Measurements from ENCODE around the gene CRADD.
A peak's percentile ranks its signal among the peaks of the same experiment; 100 is the strongest.
"Not testable (repeated sequence)": the region's sequence is repeated elsewhere in the genome, so short reads cannot be mapped to it uniquely, and the experiment has no call there.

CRADD gene

GRCh38 chr12:93795352-93795751, 118.2 kb downstream of the CRADD start:
- no peak for ATAC-seq
- Mint-ChIP-seq H3K27ac (no peak overlapping the region), H3K4me1 (peaks cover 19% of the 10 kb centered on the region), H3K9me3 (no peaks in the 10 kb centered on the region), H3K27me3 (no peaks in the 10 kb centered on the region), H3K4me3 (no peak overlapping the region), H3K36me3 (ENCODE audit: low read depth) (peaks cover under 1% of the 10 kb centered on the region)
- DNase-seq, result no peak

GRCh38 chr12:93796729-93797128, 119.6 kb downstream of the CRADD start:
- peaks cover 9% of the 10 kb centered on the region for H3K4me1 Mint-ChIP-seq
- ATAC-seq, result no peak
- peaks cover 2% of the 10 kb centered on the region for H3K36me3 Mint-ChIP-seq (ENCODE audit: low read depth)
- DNase-seq, result no peak
- no peak overlapping the region for H3K4me3 Mint-ChIP-seq
- H3K27ac Mint-ChIP-seq, result no peak overlapping the region
- no peaks in the 10 kb centered on the region for H3K27me3 Mint-ChIP-seq
- H3K9me3 Mint-ChIP-seq, result no peaks in the 10 kb centered on the region

GRCh38 chr12:93798279-93799151, 121.3 kb downstream of the CRADD start:
- no peak overlapping the region for H3K27ac Mint-ChIP-seq
- DNase-seq (no peak), ATAC-seq (no peak)
- H3K4me1 Mint-ChIP-seq, result peaks cover 11% of the 10 kb centered on the region
- H3K27me3 Mint-ChIP-seq, result no peaks in the 10 kb centered on the region
- no peaks in the 10 kb centered on the region for H3K9me3 Mint-ChIP-seq
- H3K36me3 Mint-ChIP-seq (ENCODE audit: low read depth), result peaks cover 2% of the 10 kb centered on the region
- H3K4me3 Mint-ChIP-seq, result no peak overlapping the region

- not testable (repeated sequence) for DNase-seq; H3K4me3 Mint-ChIP-seq; H3K27me3 Mint-ChIP-seq; H3K36me3 Mint-ChIP-seq (ENCODE audit: low read depth); H3K9me3 Mint-ChIP-seq; H3K27ac Mint-ChIP-seq; ATAC-seq
- H3K4me1 Mint-ChIP-seq, result peaks cover 24% of the 10 kb centered on the region
Measured at GRCh38 chr12:93801666-93802065, 124.5 kb downstream of the CRADD start.

GRCh38 chr12:93802293-93802692, 125.1 kb downstream of the CRADD start:
- H3K9me3 Mint-ChIP-seq, result peaks cover 4% of the 10 kb centered on the region
- peaks cover 30% of the 10 kb centered on the region for H3K4me1 Mint-ChIP-seq
- no peak overlapping the region for H3K4me3 Mint-ChIP-seq
- ATAC-seq (no peak), DNase-seq (no peak)
- H3K36me3 Mint-ChIP-seq (ENCODE audit: low read depth), result peaks cover 9% of the 10 kb centered on the region
- no peaks in the 10 kb centered on the region for H3K27me3 Mint-ChIP-seq
- H3K27ac Mint-ChIP-seq, result no peak overlapping the region

- Mint-ChIP-seq H3K4me3 (no peak overlapping the region), H3K27ac (no peak overlapping the region), H3K4me1 (peaks cover 35% of the 10 kb centered on the region), H3K9me3 (peaks cover 4% of the 10 kb centered on the region), H3K27me3 (no peaks in the 10 kb centered on the region), H3K36me3 (ENCODE audit: low read depth) (peaks cover 9% of the 10 kb centered on the region)
- no peak for ATAC-seq
- DNase-seq, result no peak
Measured at GRCh38 chr12:93802698-93803423, 125.7 kb downstream of the CRADD start.

GRCh38 chr12:93803424-93803807, 126.2 kb downstream of the CRADD start:
- Mint-ChIP-seq H3K27ac (no peak overlapping the region), H3K4me1 (peaks cover 35% of the 10 kb centered on the region), H3K4me3 (no peak overlapping the region), H3K9me3 (peaks cover 4% of the 10 kb centered on the region), H3K27me3 (no peaks in the 10 kb centered on the region), H3K36me3 (ENCODE audit: low read depth) (peaks cover 9% of the 10 kb centered on the region)
- ATAC-seq (no peak), DNase-seq (no peak)

GRCh38 chr12:93804392-93805179, 127.4 kb downstream of the CRADD start:
- ATAC-seq (peak; percentile 63), DNase-seq (no peak)
- Mint-ChIP-seq H3K27me3 (no peaks in the 10 kb centered on the region), H3K9me3 (peaks cover 4% of the 10 kb centered on the region), H3K27ac (no peak overlapping the region), H3K36me3 (ENCODE audit: low read depth) (peaks cover 9% of the 10 kb centered on the region), H3K4me3 (no peak overlapping the region), H3K4me1 (peaks cover 32% of the 10 kb centered on the region)

GRCh38 chr12:93805736-93806141, 128.6 kb downstream of the CRADD start:
- no peak for ATAC-seq
- DNase-seq, result no peak
- H3K27ac Mint-ChIP-seq, result no peak overlapping the region
- peaks cover 6% of the 10 kb centered on the region for H3K36me3 Mint-ChIP-seq (ENCODE audit: low read depth)
- peaks cover 4% of the 10 kb centered on the region for H3K9me3 Mint-ChIP-seq
- H3K4me3 Mint-ChIP-seq, result no peak overlapping the region
- H3K27me3 Mint-ChIP-seq, result no peaks in the 10 kb centered on the region
- H3K4me1 Mint-ChIP-seq, result peaks cover 32% of the 10 kb centered on the region

GRCh38 chr12:93807354-93807753, 130.2 kb downstream of the CRADD start:
- no peaks in the 10 kb centered on the region for H3K27me3 Mint-ChIP-seq
- no peak overlapping the region for H3K4me3 Mint-ChIP-seq
- H3K4me1 Mint-ChIP-seq, result peaks cover 32% of the 10 kb centered on the region
- peaks cover 4% of the 10 kb centered on the region for H3K9me3 Mint-ChIP-seq
- DNase-seq, result no peak
- no peak for ATAC-seq
- peak overlapping the region; percentile 4 for H3K27ac Mint-ChIP-seq
- H3K36me3 Mint-ChIP-seq (ENCODE audit: low read depth), result peaks cover 6% of the 10 kb centered on the region

GRCh38 chr12:93808169-93808899, 131.2 kb downstream of the CRADD start:
- H3K36me3 Mint-ChIP-seq (ENCODE audit: low read depth), result peaks cover 6% of the 10 kb centered on the region
- DNase-seq (no peak), ATAC-seq (no peak)
- H3K4me1 Mint-ChIP-seq, result peaks cover 31% of the 10 kb centered on the region
- peaks cover 4% of the 10 kb centered on the region for H3K9me3 Mint-ChIP-seq
- H3K27me3 Mint-ChIP-seq, result no peaks in the 10 kb centered on the region
- no peak overlapping the region for H3K27ac Mint-ChIP-seq
- H3K4me3 Mint-ChIP-seq, result no peak overlapping the region

GRCh38 chr12:93812626-93813025, 135.5 kb downstream of the CRADD start:
- ATAC-seq, result no peak

GRCh38 chr12:93813186-93813585, 136.0 kb downstream of the CRADD start:
- Mint-ChIP-seq H3K27ac (no peak overlapping the region), H3K4me1 (peaks cover 2% of the 10 kb centered on the region)
- DNase-seq, result no peak

More at GRCh38 chr12:93812626-93813025, 135.5 kb downstream of the CRADD start:
- peaks cover 2% of the 10 kb centered on the region for H3K36me3 Mint-ChIP-seq (ENCODE audit: low read depth)
- no peaks in the 10 kb centered on the region for H3K9me3 Mint-ChIP-seq
- no peak overlapping the region for H3K4me3 Mint-ChIP-seq
- H3K27ac Mint-ChIP-seq, result no peak overlapping the region
- H3K27me3 Mint-ChIP-seq, result no peaks in the 10 kb centered on the region
- no peak for DNase-seq
- H3K4me1 Mint-ChIP-seq, result peaks cover 7% of the 10 kb centered on the region

More at GRCh38 chr12:93813186-93813585, 136.0 kb downstream of the CRADD start:
- ATAC-seq, result no peak
- Mint-ChIP-seq H3K4me3 (no peak overlapping the region), H3K36me3 (ENCODE audit: low read depth) (peaks cover 3% of the 10 kb centered on the region), H3K9me3 (no peaks in the 10 kb centered on the region), H3K27me3 (no peaks in the 10 kb centered on the region)

All from activated naive CD8-positive, alpha-beta T cell treated with anti-CD3 and anti-CD28 coated beads, Interleukin-2, amount 50 U/mL, for 24 hours (primary cell).